ENCODE results near the gene DCC.

DNA sequence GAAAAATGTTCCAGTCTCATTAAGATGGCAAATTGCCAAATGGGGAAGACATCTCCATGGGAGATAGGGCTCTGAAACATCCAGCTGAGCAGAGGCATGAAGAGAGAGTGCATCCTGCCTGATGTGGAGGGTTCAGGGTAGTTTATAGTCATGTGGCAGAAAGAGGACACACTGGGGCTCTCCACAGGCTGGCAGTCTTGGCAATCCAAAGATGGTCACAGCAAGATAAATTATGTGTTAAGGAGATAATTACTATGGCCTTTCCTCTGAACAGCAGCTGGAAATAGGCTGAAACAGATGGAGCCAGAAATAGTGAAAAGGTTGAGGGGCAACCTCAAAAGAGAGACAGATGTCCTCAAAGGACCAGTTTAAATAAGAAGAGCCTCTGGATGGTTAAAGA lies 97.2 kb downstream of the DCC start:
- no peak for TF ChIP-seq POLR2AphosphoS5 (IDR thresholded peaks at IDR 0.05; ENCODE audit: low read depth, low read length)
- TF ChIP-seq, protein P1, sequence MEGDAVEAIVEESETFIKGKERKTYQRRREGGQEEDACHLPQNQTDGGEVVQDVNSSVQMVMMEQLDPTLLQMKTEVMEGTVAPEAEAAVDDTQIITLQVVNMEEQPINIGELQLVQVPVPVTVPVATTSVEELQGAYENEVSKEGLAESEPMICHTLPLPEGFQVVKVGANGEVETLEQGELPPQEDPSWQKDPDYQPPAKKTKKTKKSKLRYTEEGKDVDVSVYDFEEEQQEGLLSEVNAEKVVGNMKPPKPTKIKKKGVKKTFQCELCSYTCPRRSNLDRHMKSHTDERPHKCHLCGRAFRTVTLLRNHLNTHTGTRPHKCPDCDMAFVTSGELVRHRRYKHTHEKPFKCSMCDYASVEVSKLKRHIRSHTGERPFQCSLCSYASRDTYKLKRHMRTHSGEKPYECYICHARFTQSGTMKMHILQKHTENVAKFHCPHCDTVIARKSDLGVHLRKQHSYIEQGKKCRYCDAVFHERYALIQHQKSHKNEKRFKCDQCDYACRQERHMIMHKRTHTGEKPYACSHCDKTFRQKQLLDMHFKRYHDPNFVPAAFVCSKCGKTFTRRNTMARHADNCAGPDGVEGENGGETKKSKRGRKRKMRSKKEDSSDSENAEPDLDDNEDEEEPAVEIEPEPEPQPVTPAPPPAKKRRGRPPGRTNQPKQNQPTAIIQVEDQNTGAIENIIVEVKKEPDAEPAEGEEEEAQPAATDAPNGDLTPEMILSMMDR (IDR thresholded peaks at IDR 0.05): no peak
- TF ChIP-seq NRF1 (IDR thresholded peaks at IDR 0.05; ENCODE audit: low read depth, low read length): no peak
- TF ChIP-seq, protein P2, sequence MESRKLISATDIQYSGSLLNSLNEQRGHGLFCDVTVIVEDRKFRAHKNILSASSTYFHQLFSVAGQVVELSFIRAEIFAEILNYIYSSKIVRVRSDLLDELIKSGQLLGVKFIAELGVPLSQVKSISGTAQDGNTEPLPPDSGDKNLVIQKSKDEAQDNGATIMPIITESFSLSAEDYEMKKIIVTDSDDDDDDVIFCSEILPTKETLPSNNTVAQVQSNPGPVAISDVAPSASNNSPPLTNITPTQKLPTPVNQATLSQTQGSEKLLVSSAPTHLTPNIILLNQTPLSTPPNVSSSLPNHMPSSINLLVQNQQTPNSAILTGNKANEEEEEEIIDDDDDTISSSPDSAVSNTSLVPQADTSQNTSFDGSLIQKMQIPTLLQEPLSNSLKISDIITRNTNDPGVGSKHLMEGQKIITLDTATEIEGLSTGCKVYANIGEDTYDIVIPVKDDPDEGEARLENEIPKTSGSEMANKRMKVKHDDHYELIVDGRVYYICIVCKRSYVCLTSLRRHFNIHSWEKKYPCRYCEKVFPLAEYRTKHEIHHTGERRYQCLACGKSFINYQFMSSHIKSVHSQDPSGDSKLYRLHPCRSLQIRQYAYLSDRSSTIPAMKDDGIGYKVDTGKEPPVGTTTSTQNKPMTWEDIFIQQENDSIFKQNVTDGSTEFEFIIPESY (IDR thresholded peaks at IDR 0.05; ENCODE audit: borderline replicate concordance, low read depth): no peak
- TF ChIP-seq, protein P3, sequence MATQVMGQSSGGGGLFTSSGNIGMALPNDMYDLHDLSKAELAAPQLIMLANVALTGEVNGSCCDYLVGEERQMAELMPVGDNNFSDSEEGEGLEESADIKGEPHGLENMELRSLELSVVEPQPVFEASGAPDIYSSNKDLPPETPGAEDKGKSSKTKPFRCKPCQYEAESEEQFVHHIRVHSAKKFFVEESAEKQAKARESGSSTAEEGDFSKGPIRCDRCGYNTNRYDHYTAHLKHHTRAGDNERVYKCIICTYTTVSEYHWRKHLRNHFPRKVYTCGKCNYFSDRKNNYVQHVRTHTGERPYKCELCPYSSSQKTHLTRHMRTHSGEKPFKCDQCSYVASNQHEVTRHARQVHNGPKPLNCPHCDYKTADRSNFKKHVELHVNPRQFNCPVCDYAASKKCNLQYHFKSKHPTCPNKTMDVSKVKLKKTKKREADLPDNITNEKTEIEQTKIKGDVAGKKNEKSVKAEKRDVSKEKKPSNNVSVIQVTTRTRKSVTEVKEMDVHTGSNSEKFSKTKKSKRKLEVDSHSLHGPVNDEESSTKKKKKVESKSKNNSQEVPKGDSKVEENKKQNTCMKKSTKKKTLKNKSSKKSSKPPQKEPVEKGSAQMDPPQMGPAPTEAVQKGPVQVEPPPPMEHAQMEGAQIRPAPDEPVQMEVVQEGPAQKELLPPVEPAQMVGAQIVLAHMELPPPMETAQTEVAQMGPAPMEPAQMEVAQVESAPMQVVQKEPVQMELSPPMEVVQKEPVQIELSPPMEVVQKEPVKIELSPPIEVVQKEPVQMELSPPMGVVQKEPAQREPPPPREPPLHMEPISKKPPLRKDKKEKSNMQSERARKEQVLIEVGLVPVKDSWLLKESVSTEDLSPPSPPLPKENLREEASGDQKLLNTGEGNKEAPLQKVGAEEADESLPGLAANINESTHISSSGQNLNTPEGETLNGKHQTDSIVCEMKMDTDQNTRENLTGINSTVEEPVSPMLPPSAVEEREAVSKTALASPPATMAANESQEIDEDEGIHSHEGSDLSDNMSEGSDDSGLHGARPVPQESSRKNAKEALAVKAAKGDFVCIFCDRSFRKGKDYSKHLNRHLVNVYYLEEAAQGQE (IDR thresholded peaks at IDR 0.05; ENCODE audit: low read depth, low read length): no peak
- TF ChIP-seq EP300 (IDR thresholded peaks at IDR 0.05; ENCODE audit: borderline replicate concordance in 1 of 2, low read depth in 1 of 2, low read length in 1 of 2): no peak
- no peak for TF ChIP-seq TCF12 (IDR thresholded peaks at IDR 0.05)
- TF ChIP-seq YY1 (IDR thresholded peaks at IDR 0.05; ENCODE audit: low read depth): no peak
- TF ChIP-seq RAD21 (IDR thresholded peaks at IDR 0.05; ENCODE audit: low read length): no peak
- no peak for TF ChIP-seq JUND (IDR thresholded peaks at IDR 0.05)
- TF ChIP-seq, protein P4, sequence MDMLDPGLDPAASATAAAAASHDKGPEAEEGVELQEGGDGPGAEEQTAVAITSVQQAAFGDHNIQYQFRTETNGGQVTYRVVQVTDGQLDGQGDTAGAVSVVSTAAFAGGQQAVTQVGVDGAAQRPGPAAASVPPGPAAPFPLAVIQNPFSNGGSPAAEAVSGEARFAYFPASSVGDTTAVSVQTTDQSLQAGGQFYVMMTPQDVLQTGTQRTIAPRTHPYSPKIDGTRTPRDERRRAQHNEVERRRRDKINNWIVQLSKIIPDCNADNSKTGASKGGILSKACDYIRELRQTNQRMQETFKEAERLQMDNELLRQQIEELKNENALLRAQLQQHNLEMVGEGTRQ (IDR thresholded peaks at IDR 0.05; ENCODE audit: borderline replicate concordance, low read depth, low read length): no peak
- TF ChIP-seq, protein P5, sequence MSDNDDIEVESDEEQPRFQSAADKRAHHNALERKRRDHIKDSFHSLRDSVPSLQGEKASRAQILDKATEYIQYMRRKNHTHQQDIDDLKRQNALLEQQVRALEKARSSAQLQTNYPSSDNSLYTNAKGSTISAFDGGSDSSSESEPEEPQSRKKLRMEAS (IDR thresholded peaks at IDR 0.05; ENCODE audit: low read depth): no peak
